NB4 (cell line): ENCODE results near the gene PNMA1.

Experiments
- DNase-seq: peaks from one replicate; pipeline ENCODE4 v3.0.0; 2010; ENCODE audit warnings: low read depth
- H3K4me3 ChIP-seq: one replicate; pipeline ENCODE4 v1.5.1; 2011; ENCODE audit warnings: mild to moderate bottlenecking, low read depth, low read length, moderate library complexity
- CTCF ChIP-seq: IDR thresholded peaks from one replicate; pipeline ENCODE4 v1.5.1; 2012; ENCODE audit warnings: low read depth, low read length
- MAX ChIP-seq: IDR thresholded peaks from 2 replicates; pipeline ENCODE4 v1.6.1; 2011; ENCODE audit warnings: low read depth, low read length
- MYC ChIP-seq: IDR thresholded peaks from 2 replicates; pipeline ENCODE4 v1.6.1; 2011; ENCODE audit warnings: low read depth, low read length
- POLR2A ChIP-seq: IDR thresholded peaks from 2 replicates; pipeline ENCODE4 v1.6.1; 2011; ENCODE audit warnings: mild to moderate bottlenecking; ENCODE audit not compliant: insufficient read length; ENCODE audit errors: extremely low read depth

PNMA1 gene

GRCh38 chr14:73755434-73756014 lies 41.3 kb upstream of the PNMA1 start:
- DNase-seq: no peak
- peak overlapping the region; percentile 60 for H3K4me3 ChIP-seq
- TF ChIP-seq MYC (no peak), CTCF (no peak), MAX (no peak), POLR2A (no peak)

GRCh38 chr14:73754911-73755360 lies 40.8 kb upstream of the PNMA1 start:
- TF ChIP-seq POLR2A (no peak), MAX (peak; percentile 26; the same call in 1 of the 2 replicates), CTCF (no peak)
- H3K4me3 ChIP-seq: peak overlapping the region; percentile 60
- DNase-seq: no peak

- H3K4me3 ChIP-seq: peak overlapping the region; percentile 60
- TF ChIP-seq MAX (peak; percentile 64), POLR2A (no peak), CTCF (no peak), MYC (peak; percentile 63; the same call in 1 of the 2 replicates)
- DNase-seq: peak; percentile 90
These were observed 40.0 kb upstream of the PNMA1 start for GRCh38 chr14:73753887-73754795.

GRCh38 chr14:73753124-73753886 lies 39.1 kb upstream of the PNMA1 start:
- DNase-seq: peak; percentile 82
- H3K4me3 ChIP-seq: peak overlapping the region; percentile 60
- no peak for TF ChIP-seq MYC
- no peak for TF ChIP-seq CTCF
- no peak for TF ChIP-seq POLR2A
- peak; percentile 35 for TF ChIP-seq MAX

- TF ChIP-seq MYC (no peak), MAX (no peak), CTCF (no peak), POLR2A (no peak)
- peak overlapping the region; percentile 60 for H3K4me3 ChIP-seq
- peak; percentile 50 for DNase-seq
These were observed 38.3 kb upstream of the PNMA1 start for GRCh38 chr14:73752297-73752992.
